H1 (cell line): ENCODE measurements around the gene TRAF4. TPM values are rescaled to one million over a fixed set of nuclear protein-coding genes. Genes with fewer than 3 reads are reported as not detected.

Source experiments
- CHD1 ChIP-seq: IDR thresholded peaks from 2 replicates; pipeline ENCODE4 v1.6.1; 2012; ENCODE audit warnings: low read depth, low read length, improper control_type of control experiment
- EZH2 ChIP-seq: fragments of 200-600 bp; sonication (generic); IDR thresholded peaks from 2 replicates; pipeline ENCODE4 v1.7.1; 2012; ENCODE audit warnings: low read depth, mild to moderate bottlenecking, moderate library complexity, low read length, inconsistent platforms; ENCODE audit not compliant: severe bottlenecking
- RAD21 ChIP-seq, 2 experiments: IDR thresholded peaks in 1 of 2; conservative IDR thresholded peaks in 1 of 2; 2 replicates each; pipeline ENCODE4 v1.6.1; 2011; ENCODE audit warnings: low read depth in 2 of 2, low read length in 2 of 2, improper control_type of control experiment in 1 of 2, inconsistent platforms in 1 of 2, mild to moderate bottlenecking in 1 of 2, moderate library complexity in 1 of 2
- SP1 ChIP-seq: IDR thresholded peaks from 2 replicates; pipeline ENCODE4 v1.6.1; 2011; ENCODE audit warnings: low read depth, low read length
- SRF ChIP-seq: IDR thresholded peaks from 2 replicates; pipeline ENCODE4 v1.6.1; 2011; ENCODE audit warnings: mild to moderate bottlenecking, low read depth, low read length, moderate library complexity
- polyA plus RNA-seq, 7 experiments: library from polyadenylated mRNA; depleted of rRNA in 3 of 7; stranded (reverse) in 5 of 7; unstranded in 2 of 7; fragments of >200 nt in 5 of 7; fragments of 200-250 nt in 2 of 7; gene quantifications; 1 replicate in 5 of 7; 2 replicates in 1 of 7; 4 replicates in 1 of 7; pipeline versions ENCODE4 v1.2.1 to v1.2.3, GENCODE V29; 2011 to 2013; ENCODE audit warnings: missing spikeins in 2 of 7, mixed read lengths in 2 of 7
- total RNA-seq: library from RNA; stranded (reverse); fragmentation: NEBNext Ultra II Directional; extraction: Animal tissue kit (Norgen Biotek cat#: 25700); gene quantifications from 2 replicates; pipeline ENCODE4 v1.2.1, GENCODE V29; 2021
- TF ChIP-seq, protein P1 (sequence below): fragments of 300-600 bp; sonication (generic); IDR thresholded peaks from 2 replicates; pipeline ENCODE4 v1.7.1; 2012; ENCODE audit warnings: low read length, moderate library complexity, mild to moderate bottlenecking, inconsistent platforms; ENCODE audit not compliant: insufficient replicate concordance
- TF ChIP-seq, protein P2 (sequence below), 3 experiments: IDR thresholded peaks; 1 replicate in 2 of 3; 2 replicates in 1 of 3; pipeline versions ENCODE4 v1.5.1 to v1.6.1; 2011; ENCODE audit warnings: low read length in 3 of 3, mild to moderate bottlenecking in 3 of 3, inconsistent platforms in 2 of 3, low read depth in 1 of 3, moderate library complexity in 1 of 3; ENCODE audit not compliant: insufficient read depth in 1 of 3; ENCODE audit errors: control extremely low read depth in 1 of 3

TRAF4 gene
- total and polyA plus RNA-seq, 2 of the 8 experiments (the other 6 are each of a cell fraction or from before 2014, with no cell fraction given), result 167 to 170 TPM

DNA sequence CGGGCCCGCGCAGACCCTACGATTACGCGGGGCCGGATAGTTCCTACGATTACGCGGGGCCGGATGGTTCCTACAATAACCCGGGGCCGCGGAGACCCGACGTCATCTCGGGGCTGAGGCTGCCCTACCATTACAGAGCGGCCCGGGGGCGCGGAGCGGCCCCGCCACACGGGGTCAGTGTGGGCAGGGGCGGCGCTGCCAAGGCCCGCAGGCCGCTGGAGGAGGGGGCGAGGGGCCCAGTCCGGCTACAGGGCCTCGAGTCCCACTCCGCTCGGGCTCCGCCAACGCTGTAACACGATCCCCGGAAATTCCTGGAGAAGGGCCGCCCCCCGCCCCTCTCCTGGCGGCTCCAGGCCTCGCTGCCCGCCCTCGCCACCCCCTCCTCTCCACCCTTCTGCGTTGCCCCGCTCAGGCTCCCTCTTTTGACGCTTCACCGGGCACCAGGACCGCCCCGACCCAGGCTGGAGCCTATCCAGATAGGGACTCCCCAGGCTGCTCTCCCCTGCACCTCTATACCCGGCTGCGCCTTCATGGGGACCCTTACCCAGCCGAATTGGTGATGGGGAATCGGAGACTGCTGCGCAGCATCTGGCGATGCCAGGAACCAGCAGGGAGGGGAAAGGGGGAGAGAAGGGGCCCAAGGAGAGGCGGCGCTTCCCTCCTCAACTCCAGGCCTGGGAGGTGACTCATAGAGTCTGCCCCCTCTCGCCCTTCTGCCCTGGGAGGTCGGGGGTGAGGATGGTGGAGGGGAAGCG is 26.1 kb upstream of the TRAF4 start, which contains the start of gene RAB34 (continued):
- TF ChIP-seq, protein P1, sequence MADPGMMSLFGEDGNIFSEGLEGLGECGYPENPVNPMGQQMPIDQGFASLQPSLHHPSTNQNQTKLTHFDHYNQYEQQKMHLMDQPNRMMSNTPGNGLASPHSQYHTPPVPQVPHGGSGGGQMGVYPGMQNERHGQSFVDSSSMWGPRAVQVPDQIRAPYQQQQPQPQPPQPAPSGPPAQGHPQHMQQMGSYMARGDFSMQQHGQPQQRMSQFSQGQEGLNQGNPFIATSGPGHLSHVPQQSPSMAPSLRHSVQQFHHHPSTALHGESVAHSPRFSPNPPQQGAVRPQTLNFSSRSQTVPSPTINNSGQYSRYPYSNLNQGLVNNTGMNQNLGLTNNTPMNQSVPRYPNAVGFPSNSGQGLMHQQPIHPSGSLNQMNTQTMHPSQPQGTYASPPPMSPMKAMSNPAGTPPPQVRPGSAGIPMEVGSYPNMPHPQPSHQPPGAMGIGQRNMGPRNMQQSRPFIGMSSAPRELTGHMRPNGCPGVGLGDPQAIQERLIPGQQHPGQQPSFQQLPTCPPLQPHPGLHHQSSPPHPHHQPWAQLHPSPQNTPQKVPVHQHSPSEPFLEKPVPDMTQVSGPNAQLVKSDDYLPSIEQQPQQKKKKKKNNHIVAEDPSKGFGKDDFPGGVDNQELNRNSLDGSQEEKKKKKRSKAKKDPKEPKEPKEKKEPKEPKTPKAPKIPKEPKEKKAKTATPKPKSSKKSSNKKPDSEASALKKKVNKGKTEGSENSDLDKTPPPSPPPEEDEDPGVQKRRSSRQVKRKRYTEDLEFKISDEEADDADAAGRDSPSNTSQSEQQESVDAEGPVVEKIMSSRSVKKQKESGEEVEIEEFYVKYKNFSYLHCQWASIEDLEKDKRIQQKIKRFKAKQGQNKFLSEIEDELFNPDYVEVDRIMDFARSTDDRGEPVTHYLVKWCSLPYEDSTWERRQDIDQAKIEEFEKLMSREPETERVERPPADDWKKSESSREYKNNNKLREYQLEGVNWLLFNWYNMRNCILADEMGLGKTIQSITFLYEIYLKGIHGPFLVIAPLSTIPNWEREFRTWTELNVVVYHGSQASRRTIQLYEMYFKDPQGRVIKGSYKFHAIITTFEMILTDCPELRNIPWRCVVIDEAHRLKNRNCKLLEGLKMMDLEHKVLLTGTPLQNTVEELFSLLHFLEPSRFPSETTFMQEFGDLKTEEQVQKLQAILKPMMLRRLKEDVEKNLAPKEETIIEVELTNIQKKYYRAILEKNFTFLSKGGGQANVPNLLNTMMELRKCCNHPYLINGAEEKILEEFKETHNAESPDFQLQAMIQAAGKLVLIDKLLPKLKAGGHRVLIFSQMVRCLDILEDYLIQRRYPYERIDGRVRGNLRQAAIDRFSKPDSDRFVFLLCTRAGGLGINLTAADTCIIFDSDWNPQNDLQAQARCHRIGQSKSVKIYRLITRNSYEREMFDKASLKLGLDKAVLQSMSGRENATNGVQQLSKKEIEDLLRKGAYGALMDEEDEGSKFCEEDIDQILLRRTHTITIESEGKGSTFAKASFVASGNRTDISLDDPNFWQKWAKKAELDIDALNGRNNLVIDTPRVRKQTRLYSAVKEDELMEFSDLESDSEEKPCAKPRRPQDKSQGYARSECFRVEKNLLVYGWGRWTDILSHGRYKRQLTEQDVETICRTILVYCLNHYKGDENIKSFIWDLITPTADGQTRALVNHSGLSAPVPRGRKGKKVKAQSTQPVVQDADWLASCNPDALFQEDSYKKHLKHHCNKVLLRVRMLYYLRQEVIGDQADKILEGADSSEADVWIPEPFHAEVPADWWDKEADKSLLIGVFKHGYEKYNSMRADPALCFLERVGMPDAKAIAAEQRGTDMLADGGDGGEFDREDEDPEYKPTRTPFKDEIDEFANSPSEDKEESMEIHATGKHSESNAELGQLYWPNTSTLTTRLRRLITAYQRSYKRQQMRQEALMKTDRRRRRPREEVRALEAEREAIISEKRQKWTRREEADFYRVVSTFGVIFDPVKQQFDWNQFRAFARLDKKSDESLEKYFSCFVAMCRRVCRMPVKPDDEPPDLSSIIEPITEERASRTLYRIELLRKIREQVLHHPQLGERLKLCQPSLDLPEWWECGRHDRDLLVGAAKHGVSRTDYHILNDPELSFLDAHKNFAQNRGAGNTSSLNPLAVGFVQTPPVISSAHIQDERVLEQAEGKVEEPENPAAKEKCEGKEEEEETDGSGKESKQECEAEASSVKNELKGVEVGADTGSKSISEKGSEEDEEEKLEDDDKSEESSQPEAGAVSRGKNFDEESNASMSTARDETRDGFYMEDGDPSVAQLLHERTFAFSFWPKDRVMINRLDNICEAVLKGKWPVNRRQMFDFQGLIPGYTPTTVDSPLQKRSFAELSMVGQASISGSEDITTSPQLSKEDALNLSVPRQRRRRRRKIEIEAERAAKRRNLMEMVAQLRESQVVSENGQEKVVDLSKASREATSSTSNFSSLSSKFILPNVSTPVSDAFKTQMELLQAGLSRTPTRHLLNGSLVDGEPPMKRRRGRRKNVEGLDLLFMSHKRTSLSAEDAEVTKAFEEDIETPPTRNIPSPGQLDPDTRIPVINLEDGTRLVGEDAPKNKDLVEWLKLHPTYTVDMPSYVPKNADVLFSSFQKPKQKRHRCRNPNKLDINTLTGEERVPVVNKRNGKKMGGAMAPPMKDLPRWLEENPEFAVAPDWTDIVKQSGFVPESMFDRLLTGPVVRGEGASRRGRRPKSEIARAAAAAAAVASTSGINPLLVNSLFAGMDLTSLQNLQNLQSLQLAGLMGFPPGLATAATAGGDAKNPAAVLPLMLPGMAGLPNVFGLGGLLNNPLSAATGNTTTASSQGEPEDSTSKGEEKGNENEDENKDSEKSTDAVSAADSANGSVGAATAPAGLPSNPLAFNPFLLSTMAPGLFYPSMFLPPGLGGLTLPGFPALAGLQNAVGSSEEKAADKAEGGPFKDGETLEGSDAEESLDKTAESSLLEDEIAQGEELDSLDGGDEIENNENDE, result no peak
- TF ChIP-seq SRF, result no peak
- no peak for TF ChIP-seq CHD1
- TF ChIP-seq SP1, result peak; percentile 57; the same call in 1 of the 2 replicates
- TF ChIP-seq RAD21 (IDR thresholded peaks at IDR 0.05 in 1 of 2, conservative IDR thresholded peaks at IDR 0.05 in 1 of 2; ENCODE audit: low read depth in 2 of 2, low read length in 2 of 2), result peak in 1 of 2 experiments; percentile 12; a peak in 1 of 4 replicates
- TF ChIP-seq, protein P2, sequence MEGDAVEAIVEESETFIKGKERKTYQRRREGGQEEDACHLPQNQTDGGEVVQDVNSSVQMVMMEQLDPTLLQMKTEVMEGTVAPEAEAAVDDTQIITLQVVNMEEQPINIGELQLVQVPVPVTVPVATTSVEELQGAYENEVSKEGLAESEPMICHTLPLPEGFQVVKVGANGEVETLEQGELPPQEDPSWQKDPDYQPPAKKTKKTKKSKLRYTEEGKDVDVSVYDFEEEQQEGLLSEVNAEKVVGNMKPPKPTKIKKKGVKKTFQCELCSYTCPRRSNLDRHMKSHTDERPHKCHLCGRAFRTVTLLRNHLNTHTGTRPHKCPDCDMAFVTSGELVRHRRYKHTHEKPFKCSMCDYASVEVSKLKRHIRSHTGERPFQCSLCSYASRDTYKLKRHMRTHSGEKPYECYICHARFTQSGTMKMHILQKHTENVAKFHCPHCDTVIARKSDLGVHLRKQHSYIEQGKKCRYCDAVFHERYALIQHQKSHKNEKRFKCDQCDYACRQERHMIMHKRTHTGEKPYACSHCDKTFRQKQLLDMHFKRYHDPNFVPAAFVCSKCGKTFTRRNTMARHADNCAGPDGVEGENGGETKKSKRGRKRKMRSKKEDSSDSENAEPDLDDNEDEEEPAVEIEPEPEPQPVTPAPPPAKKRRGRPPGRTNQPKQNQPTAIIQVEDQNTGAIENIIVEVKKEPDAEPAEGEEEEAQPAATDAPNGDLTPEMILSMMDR (IDR thresholded peaks at IDR 0.05; ENCODE audit: control extremely low read depth in 1 of 3, insufficient read depth in 1 of 3, low read depth in 1 of 3, low read length in 3 of 3), result peak; percentile 42 to 63 (median 61)
- no peak for TF ChIP-seq EZH2
